ENCODE results near the gene FAM83F.

GRCh38 chr22:40006641-40007040, 11.9 kb downstream of the FAM83F start:
- TF ChIP-seq CTCF (conservative IDR thresholded peaks at IDR 0.05 in 1 of 2, IDR thresholded peaks at IDR 0.05 in 1 of 2; ENCODE audit: low read depth in 1 of 2, low read length in 2 of 2) (no peak), EZH2 (IDR thresholded peaks at IDR 0.05; ENCODE audit: low read length, missing control alignments) (no peak)
